GM12878 (cell line): ENCODE results near the gene YWHAG.

Experiments used
- ELK1 ChIP-seq: IDR thresholded peaks from 2 replicates; pipeline ENCODE4 v1.6.1; 2012; ENCODE audit warnings: low read depth, low read length, improper control_type of control experiment
- NFYB ChIP-seq: IDR thresholded peaks from 2 replicates; pipeline ENCODE4 v1.6.1; 2011; ENCODE audit warnings: low read depth, mild to moderate bottlenecking, low read length, improper control_type of control experiment, moderate library complexity; ENCODE audit not compliant: insufficient read depth
- RBBP5 ChIP-seq: fragments of 200-600 bp; sonication (generic); conservative IDR thresholded peaks from 2 replicates; pipeline ENCODE4 v1.6.1; 2016
- SMC3 ChIP-seq: IDR thresholded peaks from 2 replicates; pipeline ENCODE4 v1.6.1; 2011; ENCODE audit warnings: low read length, improper control_type of control experiment, borderline replicate concordance
- USF2 ChIP-seq: IDR thresholded peaks from 2 replicates; pipeline ENCODE4 v1.6.1; 2011; ENCODE audit warnings: low read depth, low read length, improper control_type of control experiment, borderline replicate concordance
- TF ChIP-seq, protein P1 (sequence below): IDR thresholded peaks from 2 replicates; pipeline ENCODE4 v1.6.1; 2012; ENCODE audit warnings: mild to moderate bottlenecking, low read depth, low read length

- TF ChIP-seq NFYB = no peak
- no peak for TF ChIP-seq ELK1
- no peak for TF ChIP-seq USF2
- TF ChIP-seq RBBP5 = no peak
- TF ChIP-seq SMC3 = no peak
- TF ChIP-seq, protein P1, sequence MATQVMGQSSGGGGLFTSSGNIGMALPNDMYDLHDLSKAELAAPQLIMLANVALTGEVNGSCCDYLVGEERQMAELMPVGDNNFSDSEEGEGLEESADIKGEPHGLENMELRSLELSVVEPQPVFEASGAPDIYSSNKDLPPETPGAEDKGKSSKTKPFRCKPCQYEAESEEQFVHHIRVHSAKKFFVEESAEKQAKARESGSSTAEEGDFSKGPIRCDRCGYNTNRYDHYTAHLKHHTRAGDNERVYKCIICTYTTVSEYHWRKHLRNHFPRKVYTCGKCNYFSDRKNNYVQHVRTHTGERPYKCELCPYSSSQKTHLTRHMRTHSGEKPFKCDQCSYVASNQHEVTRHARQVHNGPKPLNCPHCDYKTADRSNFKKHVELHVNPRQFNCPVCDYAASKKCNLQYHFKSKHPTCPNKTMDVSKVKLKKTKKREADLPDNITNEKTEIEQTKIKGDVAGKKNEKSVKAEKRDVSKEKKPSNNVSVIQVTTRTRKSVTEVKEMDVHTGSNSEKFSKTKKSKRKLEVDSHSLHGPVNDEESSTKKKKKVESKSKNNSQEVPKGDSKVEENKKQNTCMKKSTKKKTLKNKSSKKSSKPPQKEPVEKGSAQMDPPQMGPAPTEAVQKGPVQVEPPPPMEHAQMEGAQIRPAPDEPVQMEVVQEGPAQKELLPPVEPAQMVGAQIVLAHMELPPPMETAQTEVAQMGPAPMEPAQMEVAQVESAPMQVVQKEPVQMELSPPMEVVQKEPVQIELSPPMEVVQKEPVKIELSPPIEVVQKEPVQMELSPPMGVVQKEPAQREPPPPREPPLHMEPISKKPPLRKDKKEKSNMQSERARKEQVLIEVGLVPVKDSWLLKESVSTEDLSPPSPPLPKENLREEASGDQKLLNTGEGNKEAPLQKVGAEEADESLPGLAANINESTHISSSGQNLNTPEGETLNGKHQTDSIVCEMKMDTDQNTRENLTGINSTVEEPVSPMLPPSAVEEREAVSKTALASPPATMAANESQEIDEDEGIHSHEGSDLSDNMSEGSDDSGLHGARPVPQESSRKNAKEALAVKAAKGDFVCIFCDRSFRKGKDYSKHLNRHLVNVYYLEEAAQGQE = no peak
Measured at GRCh38 chr7:76347710-76348109, 11.1 kb downstream of the YWHAG start.
